Liver (tissue), 3 donors: Measurements from ENCODE around the gene OSBP2.

ENCODE experiments used
- RAD21 ChIP-seq, 2 donors: IDR thresholded peaks; 2 replicates each; pipeline ENCODE4 v1.6.1; 2016; ENCODE audit warnings: antibody characterized with exemption in 2 of 2, mild to moderate bottlenecking in 2 of 2
- SP1 ChIP-seq: IDR thresholded peaks from 2 replicates; pipeline ENCODE4 v1.6.1; 2018; ENCODE audit warnings: antibody characterized with exemption, mild to moderate bottlenecking
- TAF1 ChIP-seq: conservative IDR thresholded peaks from 2 replicates; pipeline ENCODE4 v1.6.1; 2016; ENCODE audit warnings: antibody characterized with exemption, mild to moderate bottlenecking
- YY1 ChIP-seq: IDR thresholded peaks from 2 replicates; pipeline ENCODE4 v1.6.1; 2016; ENCODE audit warnings: antibody characterized with exemption, mild to moderate bottlenecking
- TF ChIP-seq, protein P1 (sequence below): fragments of 150-350 bp; IDR thresholded peaks from 2 replicates; pipeline ENCODE4 v1.5.1; 2017; ENCODE audit warnings: improper control_type of control experiment, low read depth, low read length; ENCODE audit not compliant: missing input control
- TF ChIP-seq, protein P2 (sequence below): IDR thresholded peaks from 2 replicates; pipeline ENCODE4 v1.6.1; 2016; ENCODE audit warnings: antibody characterized with exemption
- TF ChIP-seq, protein P3 (sequence below): IDR thresholded peaks from 2 replicates; pipeline ENCODE4 v1.6.1; 2016; ENCODE audit warnings: antibody characterized with exemption
- donor health status: healthy.
- donor health status: healthy.

DNA sequence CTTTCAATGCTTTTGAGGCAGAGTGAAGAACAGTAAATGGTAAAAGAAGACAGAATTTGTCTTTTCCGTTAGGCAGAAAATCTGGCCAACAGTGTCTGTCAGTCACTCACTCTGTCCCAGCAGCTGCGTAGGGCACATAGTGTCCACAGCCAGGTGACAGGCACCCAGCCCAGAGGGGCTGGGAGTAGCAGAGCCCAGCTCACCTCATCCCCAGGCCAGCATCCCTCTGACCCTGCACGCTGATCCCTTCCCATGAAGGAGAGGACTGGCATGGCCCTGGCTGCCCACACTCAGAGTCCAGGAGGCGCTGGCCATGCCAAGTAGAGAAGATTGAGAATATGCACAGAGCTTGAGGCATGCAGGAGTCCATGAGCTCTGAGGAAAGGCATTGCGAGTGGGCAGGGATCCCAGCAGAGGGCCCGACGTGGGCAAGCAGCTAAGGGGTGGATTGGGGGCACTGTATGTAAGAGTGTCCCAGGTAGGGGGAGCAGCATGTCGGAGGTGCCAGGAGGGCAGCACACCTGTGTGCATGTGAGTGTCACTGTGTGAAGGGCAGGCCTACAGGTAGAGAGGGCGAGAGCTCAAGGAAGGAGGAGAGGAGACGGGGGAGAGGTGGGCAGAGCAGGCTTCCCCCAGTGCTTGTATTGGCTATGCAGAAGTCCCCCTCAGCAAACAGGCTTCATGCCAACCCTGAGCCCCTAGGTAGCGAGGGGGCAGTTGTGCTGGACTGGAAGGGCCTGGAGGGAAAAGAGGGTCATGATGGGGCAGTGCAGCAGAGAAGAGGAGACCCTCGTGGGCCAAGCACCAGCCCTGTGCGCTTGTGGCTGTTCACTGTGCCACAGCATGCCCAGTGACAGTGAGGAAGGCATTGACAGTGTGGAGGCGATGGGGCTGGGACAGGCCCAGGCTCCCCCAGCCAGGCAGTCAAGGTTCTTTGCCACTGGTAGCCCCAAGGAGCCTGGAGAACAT, 133.8 kb downstream of the OSBP2 start:
- TF ChIP-seq, protein P1, sequence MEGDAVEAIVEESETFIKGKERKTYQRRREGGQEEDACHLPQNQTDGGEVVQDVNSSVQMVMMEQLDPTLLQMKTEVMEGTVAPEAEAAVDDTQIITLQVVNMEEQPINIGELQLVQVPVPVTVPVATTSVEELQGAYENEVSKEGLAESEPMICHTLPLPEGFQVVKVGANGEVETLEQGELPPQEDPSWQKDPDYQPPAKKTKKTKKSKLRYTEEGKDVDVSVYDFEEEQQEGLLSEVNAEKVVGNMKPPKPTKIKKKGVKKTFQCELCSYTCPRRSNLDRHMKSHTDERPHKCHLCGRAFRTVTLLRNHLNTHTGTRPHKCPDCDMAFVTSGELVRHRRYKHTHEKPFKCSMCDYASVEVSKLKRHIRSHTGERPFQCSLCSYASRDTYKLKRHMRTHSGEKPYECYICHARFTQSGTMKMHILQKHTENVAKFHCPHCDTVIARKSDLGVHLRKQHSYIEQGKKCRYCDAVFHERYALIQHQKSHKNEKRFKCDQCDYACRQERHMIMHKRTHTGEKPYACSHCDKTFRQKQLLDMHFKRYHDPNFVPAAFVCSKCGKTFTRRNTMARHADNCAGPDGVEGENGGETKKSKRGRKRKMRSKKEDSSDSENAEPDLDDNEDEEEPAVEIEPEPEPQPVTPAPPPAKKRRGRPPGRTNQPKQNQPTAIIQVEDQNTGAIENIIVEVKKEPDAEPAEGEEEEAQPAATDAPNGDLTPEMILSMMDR = no peak
- no peak for TF ChIP-seq SP1
- no peak for TF ChIP-seq TAF1
- TF ChIP-seq YY1 = no peak
- TF ChIP-seq, protein P2, sequence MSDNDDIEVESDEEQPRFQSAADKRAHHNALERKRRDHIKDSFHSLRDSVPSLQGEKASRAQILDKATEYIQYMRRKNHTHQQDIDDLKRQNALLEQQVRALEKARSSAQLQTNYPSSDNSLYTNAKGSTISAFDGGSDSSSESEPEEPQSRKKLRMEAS = no peak
- no peak for TF ChIP-seq RAD21 (IDR thresholded peaks at IDR 0.05)
- TF ChIP-seq, protein P3, sequence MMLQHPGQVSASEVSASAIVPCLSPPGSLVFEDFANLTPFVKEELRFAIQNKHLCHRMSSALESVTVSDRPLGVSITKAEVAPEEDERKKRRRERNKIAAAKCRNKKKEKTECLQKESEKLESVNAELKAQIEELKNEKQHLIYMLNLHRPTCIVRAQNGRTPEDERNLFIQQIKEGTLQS = no peak
